Effector memory CD8-positive, alpha-beta T cell (primary cell): ENCODE results near the gene MICU1.
"Not testable (repeated sequence)": the region's sequence is repeated elsewhere in the genome, so short reads cannot be mapped to it uniquely, and the experiment has no call there.

Experiments
- ATAC-seq: fragments of 150-1000 bp; cut with Tn5 transposase; replicated peaks from 2 replicates; pipeline ENCODE4 v1.10.0; 2021; ENCODE audit warnings: mild to moderate bottlenecking, moderate library complexity
- DNase-seq, 3 experiments: peaks; one replicate each; pipeline ENCODE4 v3.0.0; 2021
- H3K27ac Mint-ChIP-seq, 2 donors: one replicate each; pipeline ENCODE4 v1.8.0; 2022; ENCODE audit warnings: mild to moderate bottlenecking in 2 of 2, mixed read lengths in 2 of 2, moderate library complexity in 2 of 2
- H3K27me3 Mint-ChIP-seq, 2 donors: one replicate each; pipeline ENCODE4 v1.8.0; 2022; ENCODE audit warnings: mixed read lengths in 2 of 2
- H3K36me3 Mint-ChIP-seq: one replicate; pipeline ENCODE4 v1.8.0; 2022; ENCODE audit warnings: mild to moderate bottlenecking, moderate library complexity, mixed read lengths; ENCODE audit not compliant: insufficient read depth
- H3K4me1 Mint-ChIP-seq, 2 donors: one replicate each; pipeline ENCODE4 v1.8.0; 2022; ENCODE audit warnings: low read depth in 2 of 2, mixed read lengths in 2 of 2
- H3K4me3 Mint-ChIP-seq, 2 donors: one replicate each; pipeline ENCODE4 v1.8.0; 2022; ENCODE audit warnings: mild to moderate bottlenecking in 2 of 2, mixed read lengths in 2 of 2, moderate library complexity in 2 of 2
- H3K9me3 Mint-ChIP-seq, 2 donors: one replicate each; pipeline ENCODE4 v1.8.0; 2022; ENCODE audit warnings: mixed read lengths in 2 of 2

MICU1 gene

DNA sequence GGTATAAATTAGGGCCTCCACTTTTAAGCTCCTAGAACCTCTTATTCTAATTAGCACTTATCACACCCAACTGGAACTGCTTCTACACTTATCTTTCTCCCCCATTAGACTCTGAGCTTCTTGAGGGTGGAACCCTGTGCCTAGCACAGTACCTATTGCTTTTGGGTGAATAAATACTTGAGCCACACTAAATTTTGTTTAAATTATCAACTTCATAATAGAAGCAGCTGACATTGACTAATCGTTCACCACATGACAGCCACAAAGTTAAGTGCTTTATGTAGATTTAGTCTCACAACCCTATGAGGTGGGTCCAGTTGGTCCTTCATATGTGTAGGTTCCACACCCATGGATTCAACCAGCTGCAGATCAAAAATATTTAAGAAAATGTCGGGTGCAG lies 235.1 kb downstream of the MICU1 start:
- no peak overlapping the region for H3K4me3 Mint-ChIP-seq
- H3K9me3 Mint-ChIP-seq: no peaks in the 10 kb centered on the region
- no peaks in the 10 kb centered on the region for H3K36me3 Mint-ChIP-seq
- ATAC-seq (no peak), DNase-seq (no peak)
- H3K27ac Mint-ChIP-seq: no peak overlapping the region
- H3K27me3 Mint-ChIP-seq: no peaks in the 10 kb centered on the region
- H3K4me1 Mint-ChIP-seq: peaks cover 0 to 2% of the 10 kb centered on the region in 2 donors

DNA sequence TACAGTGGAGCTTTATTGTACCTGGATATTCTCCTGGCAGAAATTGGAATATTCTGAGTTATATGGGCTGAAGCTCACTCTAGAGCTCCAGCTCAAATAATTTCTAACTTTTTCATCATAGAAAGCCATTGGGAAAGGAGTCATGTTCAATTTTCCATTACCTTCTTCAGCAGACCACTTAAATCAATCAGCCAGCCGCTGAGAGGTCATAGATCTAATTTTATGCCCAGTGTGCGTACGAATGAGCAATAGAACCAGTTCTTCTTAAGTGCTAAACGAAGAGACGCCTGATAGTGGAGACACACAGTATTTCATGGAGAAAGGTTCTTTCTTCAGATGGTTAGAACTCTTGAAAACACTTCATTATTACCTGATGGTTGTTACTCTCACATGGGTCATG lies 236.2 kb downstream of the MICU1 start:
- DNase-seq (no peak), ATAC-seq (no peak)
- no peaks in the 10 kb centered on the region for H3K9me3 Mint-ChIP-seq
- H3K4me1 Mint-ChIP-seq: no peaks in the 10 kb centered on the region
- H3K27me3 Mint-ChIP-seq: no peaks in the 10 kb centered on the region
- H3K4me3 Mint-ChIP-seq: no peak overlapping the region
- no peak overlapping the region for H3K27ac Mint-ChIP-seq
- no peaks in the 10 kb centered on the region for H3K36me3 Mint-ChIP-seq

DNA sequence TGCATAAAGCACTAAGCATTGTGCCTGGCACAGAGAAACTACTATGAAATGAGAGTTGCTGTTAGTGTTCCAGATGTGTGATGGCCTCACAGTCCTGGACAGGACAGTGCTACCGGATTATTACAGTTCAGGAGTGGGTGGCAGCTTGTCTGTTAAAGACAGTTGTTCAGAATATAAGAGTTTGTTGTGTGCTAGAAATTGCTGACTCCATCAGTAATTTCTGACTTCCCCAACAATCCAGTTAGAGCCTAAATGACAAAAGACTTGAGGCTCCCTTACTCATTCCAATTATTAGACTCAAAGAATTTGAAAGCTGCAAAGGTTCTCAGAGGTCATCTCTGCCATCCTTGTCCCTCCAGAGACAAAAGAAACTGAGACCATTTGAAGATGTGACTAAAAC lies 236.9 kb downstream of the MICU1 start:
- Mint-ChIP-seq H3K4me1 (no peaks in the 10 kb centered on the region), H3K9me3 (no peaks in the 10 kb centered on the region), H3K27ac (no peak overlapping the region), H3K27me3 (no peaks in the 10 kb centered on the region), H3K4me3 (no peak overlapping the region), H3K36me3 (no peaks in the 10 kb centered on the region)
- no peak for DNase-seq
- no peak for ATAC-seq

DNA sequence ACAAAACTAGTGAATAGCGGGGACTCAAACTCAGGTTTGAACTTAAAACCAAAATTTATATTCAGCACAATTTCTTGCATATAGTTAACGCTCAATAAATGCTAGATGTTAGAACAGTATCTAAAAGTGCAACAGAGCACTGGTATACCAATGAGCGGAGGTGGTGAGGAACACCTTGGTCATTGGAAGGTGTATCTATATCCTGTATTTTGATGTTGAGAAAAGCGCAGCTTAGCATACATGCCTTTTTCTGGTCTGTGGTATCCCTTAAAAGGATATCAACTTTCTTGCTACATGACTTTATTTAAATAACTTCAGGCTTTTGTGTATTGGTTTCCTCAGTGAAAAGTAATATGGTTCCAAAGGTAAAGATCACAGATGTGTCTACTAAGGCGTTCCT lies 237.8 kb downstream of the MICU1 start:
- Mint-ChIP-seq H3K4me3 (no peak overlapping the region), H3K9me3 (no peaks in the 10 kb centered on the region), H3K27me3 (no peaks in the 10 kb centered on the region), H3K36me3 (no peaks in the 10 kb centered on the region), H3K4me1 (no peaks in the 10 kb centered on the region), H3K27ac (no peak overlapping the region)
- no peak for DNase-seq
- ATAC-seq: no peak

DNA sequence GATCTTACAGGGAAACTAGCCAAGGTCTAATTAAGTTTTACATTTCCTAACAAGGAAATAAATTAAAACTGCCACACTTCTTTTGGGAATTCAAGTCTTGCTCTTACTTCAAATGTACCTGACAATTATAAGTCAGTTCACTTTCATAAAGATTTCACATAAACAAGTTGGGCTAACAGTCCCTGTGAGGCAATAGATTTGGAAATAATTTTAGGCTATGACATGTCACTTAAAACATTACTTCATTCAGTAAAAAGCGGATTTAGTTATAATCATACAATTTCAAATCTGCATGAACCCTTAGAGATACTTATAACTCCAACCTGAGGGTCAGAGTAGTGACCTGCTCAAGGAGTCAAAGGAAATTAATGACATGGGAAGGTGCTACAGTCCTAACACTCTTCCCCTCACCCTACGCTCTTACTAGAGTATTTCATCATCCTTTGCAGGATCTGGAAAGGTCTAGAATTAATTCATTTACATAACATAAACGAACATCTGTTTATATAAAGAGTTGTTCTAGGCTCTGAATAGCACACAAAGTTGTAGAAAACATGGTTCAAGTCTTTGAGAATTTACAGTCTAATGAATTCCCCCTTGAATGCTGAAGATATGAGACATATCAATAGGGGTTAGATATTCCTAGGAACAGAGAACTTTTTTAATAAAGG lies 238.8 kb downstream of the MICU1 start:
- no peaks in the 10 kb centered on the region for H3K27me3 Mint-ChIP-seq
- no peak for ATAC-seq
- no peak overlapping the region for H3K27ac Mint-ChIP-seq
- no peak for DNase-seq
- no peaks in the 10 kb centered on the region for H3K4me1 Mint-ChIP-seq
- H3K9me3 Mint-ChIP-seq: no peaks in the 10 kb centered on the region
- no peaks in the 10 kb centered on the region for H3K36me3 Mint-ChIP-seq
- H3K4me3 Mint-ChIP-seq: no peak overlapping the region

- H3K27me3 Mint-ChIP-seq: no peaks in the 10 kb centered on the region
- no peak overlapping the region for H3K27ac Mint-ChIP-seq
- H3K4me3 Mint-ChIP-seq: no peak overlapping the region
- no peaks in the 10 kb centered on the region for H3K9me3 Mint-ChIP-seq
- DNase-seq (no peak), ATAC-seq (no peak)
- H3K4me1 Mint-ChIP-seq: no peaks in the 10 kb centered on the region
- no peaks in the 10 kb centered on the region for H3K36me3 Mint-ChIP-seq
Measured at GRCh38 chr10:72385724-72386123, 240.2 kb downstream of the MICU1 start.

- ATAC-seq: not testable (repeated sequence)
Measured at GRCh38 chr10:72384982-72385381, 240.9 kb downstream of the MICU1 start.

GRCh38 chr10:72379776-72380175 lies 246.1 kb downstream of the MICU1 start:
- Mint-ChIP-seq H3K9me3 (no peaks in the 10 kb centered on the region), H3K27ac (no peak overlapping the region), H3K4me3 (no peak overlapping the region), H3K4me1 (peaks cover 0 to 7% of the 10 kb centered on the region in 2 donors), H3K27me3 (no peaks in the 10 kb centered on the region), H3K36me3 (peaks cover 11% of the 10 kb centered on the region)
- DNase-seq: no peak
- no peak for ATAC-seq

More at GRCh38 chr10:72384982-72385381, 240.9 kb downstream of the MICU1 start:
- H3K4me3 Mint-ChIP-seq, H3K27me3 Mint-ChIP-seq, H3K36me3 Mint-ChIP-seq, H3K4me1 Mint-ChIP-seq, DNase-seq, H3K27ac Mint-ChIP-seq, H3K9me3 Mint-ChIP-seq: not testable (repeated sequence)

GRCh38 chr10:72379062-72379461 lies 246.8 kb downstream of the MICU1 start:
- ATAC-seq (no peak), DNase-seq (no peak)
- Mint-ChIP-seq H3K27ac (no peak overlapping the region), H3K36me3 (peaks cover 12% of the 10 kb centered on the region), H3K9me3 (no peaks in the 10 kb centered on the region), H3K4me3 (no peak overlapping the region), H3K4me1 (peaks cover 0 to 7% of the 10 kb centered on the region in 2 donors), H3K27me3 (no peaks in the 10 kb centered on the region)

GRCh38 chr10:72375585-72375984 lies 250.3 kb downstream of the MICU1 start:
- DNase-seq (no peak), ATAC-seq (no peak)
- Mint-ChIP-seq H3K4me1 (peaks cover 2 to 8% of the 10 kb centered on the region in 2 donors), H3K9me3 (no peaks in the 10 kb centered on the region), H3K27me3 (no peaks in the 10 kb centered on the region), H3K4me3 (no peak overlapping the region), H3K36me3 (peaks cover 13% of the 10 kb centered on the region), H3K27ac (no peak overlapping the region)

- Mint-ChIP-seq H3K27ac (no peak overlapping the region), H3K36me3 (peaks cover 17% of the 10 kb centered on the region), H3K9me3 (no peaks in the 10 kb centered on the region), H3K27me3 (no peaks in the 10 kb centered on the region), H3K4me1 (peaks cover 4 to 10% of the 10 kb centered on the region in 2 donors), H3K4me3 (no peak overlapping the region)
- DNase-seq (no peak), ATAC-seq (no peak)
Measured at GRCh38 chr10:72375173-72375572, 250.7 kb downstream of the MICU1 start.

GRCh38 chr10:72370201-72370722 lies 255.6 kb downstream of the MICU1 start:
- DNase-seq (peak; percentile 51 to 56 (median 56)), ATAC-seq (peak; percentile 91)
- H3K27ac Mint-ChIP-seq: peak overlapping the region; percentile 80 to 89
- peaks cover 24 to 26% of the 10 kb centered on the region in 2 donors for H3K4me1 Mint-ChIP-seq
- H3K27me3 Mint-ChIP-seq: no peaks in the 10 kb centered on the region
- H3K9me3 Mint-ChIP-seq: no peaks in the 10 kb centered on the region
- peaks cover 14% of the 10 kb centered on the region for H3K36me3 Mint-ChIP-seq
- H3K4me3 Mint-ChIP-seq: peak overlapping the region; percentile 71 to 72

GRCh38 chr10:72367301-72367960 lies 258.4 kb downstream of the MICU1 start:
- no peaks in the 10 kb centered on the region for H3K27me3 Mint-ChIP-seq
- H3K36me3 Mint-ChIP-seq: peaks cover 9% of the 10 kb centered on the region
- H3K27ac Mint-ChIP-seq: no peak overlapping the region
- no peak for ATAC-seq
- H3K4me3 Mint-ChIP-seq: no peak overlapping the region
- no peak for DNase-seq
- H3K4me1 Mint-ChIP-seq: peaks cover 37% of the 10 kb centered on the region in 2 donors
- H3K9me3 Mint-ChIP-seq: no peaks in the 10 kb centered on the region
